HG02852 (cell line): Measurements from ENCODE around the gene C1RL.
"Not testable (repeated sequence)": the region's sequence is repeated elsewhere in the genome, so short reads cannot be mapped to it uniquely, and the experiment has no call there.

Experiments
- ATAC-seq: cut with Tn5 transposase; IDR thresholded peaks from one replicate; pipeline ENCODE4 v1.9.1; 2021; ENCODE audit warnings: mild to moderate bottlenecking, moderate library complexity; ENCODE audit not compliant: unreplicated experiment

C1RL gene

DNA sequence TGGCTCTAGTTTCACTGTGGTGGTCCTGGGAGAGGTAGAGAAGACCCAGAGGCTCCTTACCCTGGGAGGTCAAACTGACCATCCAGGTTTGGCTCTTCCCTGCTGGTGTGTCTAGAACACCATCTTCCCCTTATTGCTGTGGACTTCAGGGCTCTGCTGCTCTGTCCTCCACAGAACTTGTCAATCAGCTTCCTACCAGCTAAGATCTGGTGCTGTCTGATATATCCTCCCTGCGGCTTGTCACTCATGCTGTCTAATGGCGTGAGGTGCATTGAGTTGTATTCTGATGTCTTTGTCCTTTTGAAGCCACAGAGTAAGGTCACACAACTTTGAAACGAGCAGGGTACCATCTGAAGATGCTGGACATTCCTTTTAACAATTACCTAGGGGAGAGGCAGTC, 7.2 kb upstream of the C1RL start:
- ATAC-seq, result no peak

DNA sequence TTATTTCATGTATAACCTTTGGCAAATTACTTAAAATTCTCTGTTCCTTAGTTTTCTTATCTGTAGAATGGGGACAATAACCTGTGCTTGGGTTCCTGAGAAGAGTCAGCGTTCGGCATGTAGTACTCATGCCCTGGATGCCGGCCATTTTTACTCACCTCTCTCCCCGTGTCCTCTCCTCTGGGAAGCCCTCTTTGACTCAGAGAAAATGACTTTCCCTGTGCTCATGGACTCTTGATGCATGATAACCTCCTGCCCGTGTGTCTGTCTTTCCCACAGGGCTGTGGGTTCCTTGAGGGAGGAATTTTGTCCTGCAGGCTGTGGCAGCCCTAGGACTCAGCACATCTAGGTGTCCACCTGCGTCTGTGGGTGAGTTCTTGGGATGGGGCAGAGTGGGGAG, 5.8 kb upstream of the C1RL start:
- ATAC-seq, result no peak

DNA sequence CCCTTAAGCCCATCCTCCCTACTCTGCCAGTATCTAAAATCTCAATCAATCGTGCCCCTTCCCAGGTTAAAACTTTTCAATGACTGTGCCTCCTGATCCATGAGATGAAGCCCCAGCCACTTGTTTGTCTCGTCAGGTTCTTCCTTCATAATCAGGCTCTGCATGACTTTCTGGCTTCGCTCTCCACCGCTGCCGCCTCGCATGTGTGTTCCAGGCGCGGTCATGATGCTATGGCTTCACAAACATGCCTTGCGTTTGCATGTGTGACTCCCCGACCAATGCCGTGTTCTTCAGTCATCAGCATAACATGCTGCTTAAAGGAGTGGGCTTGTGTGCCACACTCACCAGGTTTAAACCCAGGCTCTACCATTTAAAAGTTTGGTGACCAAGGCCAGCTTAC, 5.0 kb upstream of the C1RL start:
- ATAC-seq, result no peak

- no peak for ATAC-seq
Observed at GRCh38 chr12:7113389-7113871, 4.4 kb upstream of the C1RL start.

DNA sequence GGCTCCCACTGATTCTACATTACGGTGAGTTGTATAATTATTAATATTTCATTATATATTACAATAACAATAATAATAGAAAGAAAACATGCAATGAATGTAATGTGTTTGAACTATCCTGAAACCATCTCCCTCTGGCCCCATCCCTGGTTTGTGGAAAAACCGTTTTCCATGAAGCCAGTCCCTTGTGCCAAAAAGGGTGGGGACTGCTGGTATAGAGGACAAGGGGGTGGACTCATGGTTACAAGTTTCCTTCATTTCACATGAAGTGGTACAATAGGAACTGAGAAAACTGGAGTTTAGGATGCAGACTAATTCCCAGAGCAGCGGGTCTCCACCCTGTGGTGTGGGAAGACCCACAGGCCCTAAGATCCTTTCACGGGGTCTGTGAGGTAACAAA, 3.0 kb upstream of the C1RL start:
- ATAC-seq, result no peak

DNA sequence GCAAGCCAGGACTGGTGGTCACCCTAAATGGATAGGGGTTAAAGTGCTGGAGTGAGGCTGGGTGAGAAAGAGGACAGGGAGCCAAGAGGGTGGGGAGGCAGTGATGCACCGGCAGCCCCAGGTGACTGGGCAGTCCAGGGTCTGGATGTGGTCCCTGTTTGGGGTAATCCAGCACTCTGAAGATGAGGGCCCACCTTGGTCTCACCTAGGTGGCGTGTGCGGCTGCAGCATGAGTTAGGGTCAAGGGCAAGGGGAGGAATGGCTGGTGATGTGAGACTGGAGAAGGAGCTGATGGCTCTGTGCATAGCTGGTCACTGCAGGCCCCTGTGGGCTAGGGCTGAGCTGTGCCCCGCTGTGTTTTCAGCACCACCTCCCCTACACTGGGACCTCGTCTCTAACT, 1.6 kb upstream of the C1RL start:
- no peak for ATAC-seq

GRCh38 chr12:7109572-7109920, 532 bp upstream of the C1RL start:
- no peak for ATAC-seq

DNA sequence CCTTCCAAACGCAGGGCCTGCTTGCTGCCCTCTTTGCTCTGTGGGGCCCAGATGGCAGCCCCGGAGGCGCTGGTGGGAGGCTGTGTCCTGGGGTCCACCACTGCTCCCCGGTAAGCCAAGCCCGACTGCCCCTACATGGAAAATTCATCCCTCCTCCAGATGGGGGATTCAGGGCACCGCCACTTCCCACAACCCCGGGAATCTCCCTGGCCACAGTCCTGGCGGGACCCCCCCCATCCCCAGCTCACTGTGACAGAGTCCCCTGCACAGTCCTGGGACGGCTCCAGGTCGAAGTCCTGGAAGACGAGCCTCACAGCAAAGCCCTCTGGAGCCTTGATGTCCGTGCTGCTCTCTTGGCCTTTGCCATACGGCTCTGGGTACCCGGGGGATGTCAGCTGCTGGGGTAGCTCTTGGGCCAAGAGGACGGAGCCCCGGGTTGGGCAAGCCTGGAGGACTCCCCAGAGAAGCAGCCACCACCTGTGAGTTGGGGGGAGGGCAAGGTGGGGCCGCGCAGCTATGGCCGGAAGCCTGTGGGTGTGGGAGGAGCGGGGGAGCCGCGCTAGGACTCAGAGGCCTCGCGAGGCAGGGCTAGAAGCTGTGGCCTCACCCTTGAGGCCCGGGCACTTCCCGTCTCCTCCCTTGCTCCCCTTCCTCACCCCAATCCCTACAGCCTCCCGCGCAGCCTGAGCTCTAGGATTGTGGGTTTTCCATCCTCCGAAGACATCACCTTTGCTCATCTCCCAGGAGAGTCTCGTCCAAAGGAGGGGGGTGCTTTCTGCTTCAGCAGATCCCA, 815 bp downstream of the C1RL start:
- peak; percentile 94 for ATAC-seq

- ATAC-seq, result no peak
Observed at GRCh38 chr12:7107636-7108002, 1.4 kb downstream of the C1RL start.

GRCh38 chr12:7107181-7107580, 1.8 kb downstream of the C1RL start:
- not testable (repeated sequence) for ATAC-seq

DNA sequence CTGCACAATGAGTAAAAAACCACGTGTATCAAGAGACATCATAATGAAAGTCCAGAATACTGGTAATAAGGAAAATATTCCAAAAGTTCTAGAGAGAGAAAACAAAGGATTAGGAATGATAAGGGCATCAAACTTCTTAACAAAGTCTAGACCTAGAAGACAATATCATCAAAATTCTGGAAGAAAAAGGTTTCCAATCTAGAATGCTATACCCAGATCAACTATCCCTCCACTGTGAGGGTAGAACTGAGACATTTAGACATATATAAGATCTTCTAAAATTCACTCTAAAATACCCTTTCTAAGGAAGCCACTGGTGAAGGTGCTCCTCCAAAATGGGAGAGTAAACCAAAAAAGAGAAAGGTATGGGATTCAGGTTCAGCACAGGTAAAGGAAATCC, 2.9 kb downstream of the C1RL start:
- no peak for ATAC-seq

DNA sequence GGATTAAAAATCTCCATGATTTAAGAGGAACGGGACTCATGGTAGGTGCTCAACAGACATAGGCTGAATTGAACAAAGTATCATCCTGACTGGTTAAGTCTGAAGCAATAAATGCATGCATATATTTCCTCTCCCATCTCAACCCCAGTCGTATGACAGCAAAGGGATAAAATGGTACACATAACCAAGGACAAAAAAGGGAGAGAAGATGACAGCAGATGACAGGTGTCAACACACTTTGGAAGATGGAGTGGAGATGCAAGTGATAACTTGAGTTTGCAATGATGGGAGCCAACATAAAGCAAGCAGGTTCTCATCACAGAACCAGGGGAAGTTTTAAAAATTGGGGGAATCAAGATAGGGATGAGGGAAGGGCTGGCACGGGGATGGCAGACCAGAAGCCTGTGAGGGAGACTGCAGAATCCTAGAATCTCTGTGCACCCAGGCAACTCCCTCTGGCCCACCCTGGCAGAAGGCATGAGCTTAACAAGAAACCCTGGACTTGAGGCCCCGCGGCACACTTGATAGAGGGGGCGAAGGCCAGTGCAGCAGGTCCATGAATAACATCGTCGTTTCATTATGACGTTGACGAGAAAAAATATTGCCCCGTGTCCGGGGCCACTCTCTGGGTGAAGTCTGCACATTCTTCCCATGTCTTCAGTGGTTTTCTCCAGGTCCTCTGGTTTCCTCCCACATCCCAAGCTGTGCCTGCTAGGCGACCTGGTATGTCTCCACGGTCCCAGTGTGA, 5.0 kb downstream of the C1RL start:
- ATAC-seq, result no peak

- no peak for ATAC-seq
Observed at GRCh38 chr12:7102582-7102981, 6.4 kb downstream of the C1RL start.

DNA sequence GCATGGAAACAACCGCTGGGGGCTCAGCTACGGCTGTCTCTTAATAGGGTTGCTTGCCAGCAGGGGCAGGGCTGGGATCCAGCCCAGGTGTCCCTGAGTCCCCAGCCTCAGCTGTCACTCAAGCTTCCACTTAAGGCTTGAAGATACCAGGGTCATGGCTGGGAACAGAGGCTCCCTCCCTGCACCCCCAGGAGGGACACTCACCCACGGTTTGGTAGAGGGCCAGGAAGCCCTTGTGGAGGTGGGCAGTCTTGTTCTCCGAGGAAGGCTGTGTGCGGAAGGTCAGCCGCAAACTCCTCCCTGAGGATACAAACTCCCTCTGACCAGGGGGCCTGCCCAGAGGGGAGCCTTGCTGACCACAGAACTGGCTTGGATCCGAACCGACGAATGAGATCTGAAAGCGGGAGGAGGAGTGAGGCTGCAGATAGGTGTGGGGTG, 7.3 kb downstream of the C1RL start:
- no peak for ATAC-seq

- no peak for ATAC-seq
Observed at GRCh38 chr12:7101047-7101693, 7.8 kb downstream of the C1RL start.

DNA sequence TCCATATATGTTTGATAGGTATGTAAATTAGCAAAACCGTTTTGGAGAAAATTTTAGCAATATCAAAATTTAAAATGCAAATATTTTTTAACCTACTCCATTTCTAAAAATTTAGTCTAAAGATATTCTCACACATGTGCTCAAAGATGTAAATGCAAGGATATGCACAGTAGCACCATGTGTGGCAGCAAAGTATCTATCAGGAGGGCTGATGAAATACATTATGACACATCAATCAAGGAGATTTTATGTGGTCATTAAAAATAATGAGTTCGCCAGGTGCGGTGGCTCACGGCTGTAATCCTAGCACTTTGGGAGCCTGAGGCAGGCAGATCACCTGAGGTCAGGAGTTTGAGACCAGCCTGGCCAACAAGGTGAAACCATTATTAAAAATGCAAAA, 8.8 kb downstream of the C1RL start:
- ATAC-seq, result no peak

DNA sequence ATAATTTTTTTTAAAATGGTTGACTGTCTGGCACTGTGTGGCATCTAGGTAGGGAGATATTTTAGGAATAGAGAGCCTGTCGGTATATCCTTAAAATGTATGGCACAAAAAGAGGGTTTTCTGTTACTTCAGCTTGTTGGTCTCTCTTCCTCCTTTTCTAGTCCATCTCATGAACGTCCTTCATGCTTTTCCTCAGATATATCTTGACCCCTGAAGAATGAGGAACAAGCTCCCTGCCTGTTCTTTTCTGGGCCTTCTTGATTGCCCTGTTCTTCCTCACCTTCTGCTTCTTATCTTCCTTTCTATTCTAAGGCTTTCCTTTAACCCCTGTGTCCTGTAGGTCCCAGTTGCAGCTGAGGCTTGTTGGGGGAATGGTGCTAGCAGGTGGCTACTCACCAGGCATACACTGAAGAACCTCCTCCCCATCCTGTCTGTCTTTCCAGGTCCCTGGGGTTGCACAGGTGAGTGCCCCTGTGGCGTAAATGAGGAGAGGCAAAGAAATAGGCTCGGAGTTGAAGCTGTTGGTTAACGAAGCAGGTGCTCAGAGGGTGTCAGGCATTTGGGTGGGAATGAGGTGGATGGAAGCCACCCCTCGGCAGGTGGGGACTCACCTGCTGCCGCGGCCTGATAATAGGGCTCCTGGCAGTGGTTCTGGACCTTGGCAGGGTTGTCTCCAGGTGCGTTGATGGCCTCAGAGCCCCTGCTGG, 9.6 kb downstream of the C1RL start:
- no peak for ATAC-seq

GRCh38 chr12:7096979-7097378, 12.0 kb downstream of the C1RL start:
- no peak for ATAC-seq

- ATAC-seq, result no peak
Observed at GRCh38 chr12:7096006-7096932, 12.7 kb downstream of the C1RL start.

DNA sequence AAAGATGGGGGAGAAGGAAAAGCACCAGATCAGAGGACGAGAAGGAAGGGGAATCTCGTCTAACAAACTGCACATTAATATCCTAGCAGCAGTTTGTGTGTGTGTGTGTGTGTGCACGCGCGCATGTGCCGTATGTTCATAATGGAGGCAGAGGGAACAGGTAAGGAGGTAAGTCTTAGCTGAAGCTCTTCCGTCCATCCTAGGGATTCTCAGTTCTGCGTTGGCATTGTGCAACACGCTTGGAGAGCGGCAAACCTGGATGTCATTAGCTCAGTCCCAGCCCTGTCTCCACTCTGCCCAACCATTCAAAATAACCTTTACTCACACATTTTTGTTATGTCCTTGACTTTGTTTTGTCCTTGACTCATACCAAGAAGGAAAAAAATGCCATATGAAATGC, 15.1 kb downstream of the C1RL start:
- ATAC-seq, result no peak
